ENCODE data around the gene ZFP14.
"Not testable (repeated sequence)": the region's sequence is repeated elsewhere in the genome, so short reads cannot be mapped to it uniquely, and the experiment has no call there.

The ZFP14 gene

DNA sequence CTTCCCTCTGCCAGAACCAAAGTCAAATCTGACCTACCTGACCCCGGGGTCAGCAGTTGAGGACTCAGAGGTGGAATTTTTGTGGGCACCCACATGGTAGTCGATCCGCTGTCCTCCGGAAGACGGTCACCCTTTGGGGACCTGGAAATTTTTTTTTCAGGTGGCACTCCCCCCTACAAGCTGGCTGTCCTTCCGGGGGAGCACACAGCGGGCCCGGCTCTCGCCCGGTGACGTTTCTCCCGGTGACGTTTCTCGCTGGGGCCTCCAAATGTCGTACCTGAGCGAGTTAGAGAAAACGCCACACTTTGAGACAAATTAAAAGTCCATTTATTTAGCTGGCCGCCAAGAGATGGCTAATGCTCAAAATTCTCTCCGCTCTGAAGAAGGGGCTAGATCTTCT lies 48.8 kb downstream of the ZFP14 start:
- no peak for DNase-seq (ENCODE audit: low read depth)

DNA sequence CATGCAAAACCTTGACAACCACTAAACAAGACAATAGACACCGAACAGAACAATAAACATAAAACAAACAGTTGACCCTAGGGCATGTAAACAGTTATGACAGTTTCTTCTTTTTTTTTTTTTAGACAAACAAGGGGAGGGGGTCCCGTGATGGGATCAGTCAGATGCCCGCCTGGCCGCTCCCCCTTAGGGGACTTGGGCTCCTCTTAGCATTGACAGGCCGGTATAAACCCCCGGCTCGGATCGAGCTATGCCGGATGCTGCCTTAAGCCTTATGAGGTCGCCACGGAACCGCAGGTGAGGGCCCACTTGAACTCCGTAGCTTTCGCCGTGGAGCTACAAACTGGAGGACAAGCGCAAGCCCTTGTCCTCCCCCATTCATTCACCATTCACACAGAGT lies 49.5 kb downstream of the ZFP14 start:
- DNase-seq (ENCODE audit: low read depth) = not testable (repeated sequence)

GRCh38 chr19:36326649-36327048 lies 52.4 kb downstream of the ZFP14 start:
- not testable (repeated sequence) for DNase-seq (ENCODE audit: low read depth)

- not testable (repeated sequence) for DNase-seq (ENCODE audit: low read depth)
These were observed 63.8 kb downstream of the ZFP14 start for GRCh38 chr19:36315164-36315563.

- not testable (repeated sequence) for DNase-seq (ENCODE audit: low read depth)
These were observed 64.9 kb downstream of the ZFP14 start for GRCh38 chr19:36314053-36314452.

- DNase-seq (ENCODE audit: low read depth) = not testable (repeated sequence)
These were observed 67.8 kb downstream of the ZFP14 start for GRCh38 chr19:36311098-36311760.

DNA sequence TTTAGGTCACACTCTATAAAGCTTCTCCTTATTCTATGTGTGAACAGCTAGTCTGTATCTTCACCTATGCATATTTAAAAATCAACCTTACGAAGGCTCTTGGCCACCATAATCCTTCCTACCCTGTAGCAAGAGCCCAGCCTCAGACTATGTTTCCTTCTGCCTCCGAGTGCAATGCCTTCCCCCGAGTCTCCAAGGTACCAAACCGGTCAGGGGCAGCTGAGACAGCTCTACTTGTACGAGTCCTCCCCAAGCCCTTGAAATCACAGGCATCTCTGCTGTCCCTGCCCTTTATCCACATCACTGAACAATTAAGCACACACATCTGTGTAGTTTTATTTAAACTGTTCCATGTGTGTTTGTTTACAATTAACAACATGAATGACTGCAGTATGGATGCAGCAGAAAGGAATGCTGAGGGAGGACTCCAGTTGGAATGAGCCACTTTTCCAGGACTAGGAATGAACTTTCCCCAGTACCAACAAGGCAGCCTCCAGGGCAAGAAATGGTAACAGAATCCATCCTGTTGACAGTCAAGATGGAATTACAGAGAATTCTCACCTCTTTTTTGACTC lies 68.5 kb downstream of the ZFP14 start:
- DNase-seq (ENCODE audit: low read depth) = not testable (repeated sequence)

DNA sequence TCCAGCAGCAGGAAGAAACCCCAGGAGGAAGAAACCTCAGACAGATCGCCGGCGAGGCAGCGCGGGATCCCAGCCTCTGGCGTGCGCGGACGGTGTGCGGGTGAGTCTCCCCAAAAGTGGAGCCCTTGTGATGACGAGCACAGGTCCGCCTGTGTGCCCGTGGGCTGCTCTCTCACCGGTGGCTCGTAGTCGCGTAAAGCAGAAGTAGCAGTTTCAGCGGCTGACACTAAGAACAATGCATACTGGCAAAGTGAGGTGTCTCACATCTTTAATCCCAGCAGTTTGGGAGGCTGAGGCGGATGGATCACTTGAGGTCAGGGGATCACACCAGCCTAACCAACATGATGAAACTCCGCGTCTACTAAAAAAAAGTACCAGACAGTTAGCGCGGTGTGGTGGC lies 69.2 kb downstream of the ZFP14 start:
- DNase-seq (ENCODE audit: low read depth) = not testable (repeated sequence)

DNA sequence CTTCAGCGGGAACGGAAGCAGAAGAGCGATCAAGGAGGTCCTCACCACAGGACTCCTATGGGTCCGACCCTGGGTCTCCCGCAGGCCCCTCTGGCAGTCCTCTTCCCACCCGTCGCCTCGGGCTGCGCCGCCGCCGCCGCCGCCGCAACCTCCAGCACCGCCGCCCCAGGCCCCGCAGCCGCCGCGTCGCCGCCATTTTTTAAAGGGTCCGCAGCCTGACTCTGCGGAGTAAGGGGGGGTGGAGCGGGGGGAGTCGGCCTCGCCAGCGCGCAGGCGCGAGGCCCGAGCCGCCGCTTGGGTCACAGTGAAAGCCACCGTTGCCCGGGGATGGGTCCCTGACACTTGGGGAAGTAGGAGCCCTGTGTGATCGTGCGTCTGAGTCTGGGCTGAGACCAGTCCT lies 69.7 kb downstream of the ZFP14 start:
- not testable (repeated sequence) for DNase-seq (ENCODE audit: low read depth)

DNA sequence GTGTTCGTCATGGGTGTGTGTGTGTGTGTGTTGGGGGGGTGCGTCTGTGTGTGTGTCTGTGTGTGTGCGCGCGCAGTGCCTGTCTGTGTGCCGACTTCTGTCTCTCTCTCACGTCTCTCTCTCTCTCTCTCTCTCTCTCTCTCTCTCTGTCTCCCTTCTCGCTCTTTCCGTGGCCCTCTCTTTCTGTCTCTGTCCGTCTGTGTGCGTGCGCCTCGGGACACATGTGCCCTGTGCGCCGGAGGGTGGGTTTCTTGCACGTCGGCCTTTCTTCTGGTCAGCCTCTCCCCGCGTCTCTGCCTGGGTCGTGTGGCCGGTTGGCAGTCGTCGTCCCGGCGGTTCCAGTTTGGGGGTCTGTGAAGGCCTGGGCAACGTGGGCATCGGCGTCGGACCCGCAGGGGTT lies 86.7 kb downstream of the ZFP14 start:
- DNase-seq (ENCODE audit: low read depth) = not testable (repeated sequence)
